Astrocyte (in vitro differentiated cells and primary cell): ENCODE results near the gene DMC1.

ENCODE experiments used
- EZH2 ChIP-seq: IDR thresholded peaks from 2 replicates; pipeline ENCODE4 v1.6.1; 2012; ENCODE audit warnings: mild to moderate bottlenecking, low read length, inconsistent platforms; ENCODE audit not compliant: insufficient read depth
- TF ChIP-seq, protein P1 (sequence below): IDR thresholded peaks from 2 replicates; pipeline ENCODE4 v1.5.1; 2011; ENCODE audit warnings: low read depth, mild to moderate bottlenecking, inconsistent platforms, low read length, moderate library complexity; ENCODE audit not compliant: insufficient read depth

DNA sequence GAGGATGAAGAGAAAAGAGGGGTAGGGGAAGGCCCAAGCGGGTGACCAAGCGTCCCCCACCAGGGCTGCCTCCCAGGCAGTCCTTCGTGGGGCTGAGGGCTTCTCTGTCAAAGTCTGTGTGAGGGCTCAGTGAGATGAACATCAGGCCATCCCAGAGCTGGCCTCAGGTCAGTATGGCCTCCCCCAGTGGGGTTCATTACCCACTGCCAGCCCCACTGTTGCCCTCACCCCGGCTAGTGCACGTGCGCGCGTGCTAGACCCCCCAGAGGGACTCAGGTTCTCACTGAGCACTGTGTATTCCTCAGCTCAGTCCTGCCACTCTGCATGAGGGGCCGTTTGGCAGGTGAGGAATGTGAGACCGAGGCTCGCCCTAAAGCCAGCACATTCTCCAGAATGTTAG lies 98.7 kb downstream of the DMC1 start:
- TF ChIP-seq, protein P1, sequence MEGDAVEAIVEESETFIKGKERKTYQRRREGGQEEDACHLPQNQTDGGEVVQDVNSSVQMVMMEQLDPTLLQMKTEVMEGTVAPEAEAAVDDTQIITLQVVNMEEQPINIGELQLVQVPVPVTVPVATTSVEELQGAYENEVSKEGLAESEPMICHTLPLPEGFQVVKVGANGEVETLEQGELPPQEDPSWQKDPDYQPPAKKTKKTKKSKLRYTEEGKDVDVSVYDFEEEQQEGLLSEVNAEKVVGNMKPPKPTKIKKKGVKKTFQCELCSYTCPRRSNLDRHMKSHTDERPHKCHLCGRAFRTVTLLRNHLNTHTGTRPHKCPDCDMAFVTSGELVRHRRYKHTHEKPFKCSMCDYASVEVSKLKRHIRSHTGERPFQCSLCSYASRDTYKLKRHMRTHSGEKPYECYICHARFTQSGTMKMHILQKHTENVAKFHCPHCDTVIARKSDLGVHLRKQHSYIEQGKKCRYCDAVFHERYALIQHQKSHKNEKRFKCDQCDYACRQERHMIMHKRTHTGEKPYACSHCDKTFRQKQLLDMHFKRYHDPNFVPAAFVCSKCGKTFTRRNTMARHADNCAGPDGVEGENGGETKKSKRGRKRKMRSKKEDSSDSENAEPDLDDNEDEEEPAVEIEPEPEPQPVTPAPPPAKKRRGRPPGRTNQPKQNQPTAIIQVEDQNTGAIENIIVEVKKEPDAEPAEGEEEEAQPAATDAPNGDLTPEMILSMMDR, result no peak
- no peak for TF ChIP-seq EZH2
